Measurements from ENCODE around the gene SCART1. TPM values are rescaled to one million over a fixed set of nuclear protein-coding genes. Genes with fewer than 3 reads are reported as not detected.
"Not testable (repeated sequence)": the region's sequence is repeated elsewhere in the genome, so short reads cannot be mapped to it uniquely, and the experiment has no call there.

Gene SCART1
- total RNA-seq, 3 donors from 2014 or later = 2.5 to 4.8 (median 3.7) TPM

- TF ChIP-seq CTCF (IDR thresholded peaks at IDR 0.05) = no peak
- DNase-seq = peak in 1 of 3 donors; percentile 19
- no peaks in the 10 kb centered on the region for H3K36me3 ChIP-seq (ENCODE audit: low read depth)
- intact Hi-C loops (cut with DNase I, micrococcal nuclease) = no loop called here
- H3K4me1 ChIP-seq (ENCODE audit: low read depth) = no peaks in the 10 kb centered on the region
- H3K4me3 ChIP-seq = no peak overlapping the region
- peak; percentile 53 for ATAC-seq
- H3K9me3 ChIP-seq = no peaks in the 10 kb centered on the region
Measured at GRCh38 chr10:133438711-133439273, 15.0 kb upstream of the SCART1 start.

- H3K4me1 ChIP-seq (ENCODE audit: low read depth) = no peaks in the 10 kb centered on the region
- TF ChIP-seq CTCF (IDR thresholded peaks at IDR 0.05) = no peak
- intact Hi-C loops (cut with DNase I, micrococcal nuclease) = no loop called here
Measured at GRCh38 chr10:133439517-133440461, 14.0 kb upstream of the SCART1 start.

GRCh38 chr10:133440633-133441285, 13.0 kb upstream of the SCART1 start:
- no peak for TF ChIP-seq CTCF (IDR thresholded peaks at IDR 0.05)
- no peaks in the 10 kb centered on the region for H3K4me1 ChIP-seq (ENCODE audit: low read depth)
- peak in 1 of 3 donors; percentile 18 for DNase-seq
- H3K36me3 ChIP-seq (ENCODE audit: low read depth) = no peaks in the 10 kb centered on the region
- no peak overlapping the region for H3K4me3 ChIP-seq
- intact Hi-C loops (cut with DNase I, micrococcal nuclease) = no loop called here
- H3K9me3 ChIP-seq = no peaks in the 10 kb centered on the region
- ATAC-seq = no peak

More at GRCh38 chr10:133439517-133440461, 14.0 kb upstream of the SCART1 start:
- DNase-seq (no peak), ATAC-seq (no peak)
- Histone ChIP-seq H3K36me3 (ENCODE audit: low read depth) (no peaks in the 10 kb centered on the region), H3K4me3 (no peak overlapping the region), H3K9me3 (no peaks in the 10 kb centered on the region)

GRCh38 chr10:133441356-133441755, 12.4 kb upstream of the SCART1 start:
- intact Hi-C loops (cut with DNase I, micrococcal nuclease); ATAC-seq; H3K9me3 ChIP-seq; H3K4me3 ChIP-seq; H3K4me1 ChIP-seq (ENCODE audit: low read depth); H3K36me3 ChIP-seq (ENCODE audit: low read depth); DNase-seq: not testable (repeated sequence)

- ATAC-seq (no peak), DNase-seq (peak in 1 of 3 donors; percentile 18)
- no peak for TF ChIP-seq CTCF (IDR thresholded peaks at IDR 0.05)
- Histone ChIP-seq H3K4me1 (ENCODE audit: low read depth) (no peaks in the 10 kb centered on the region), H3K36me3 (ENCODE audit: low read depth) (no peaks in the 10 kb centered on the region), H3K4me3 (no peak overlapping the region), H3K9me3 (peaks cover 6% of the 10 kb centered on the region)
- intact Hi-C loops (cut with DNase I, micrococcal nuclease) = no loop called here
Measured at GRCh38 chr10:133441780-133442179, 12.0 kb upstream of the SCART1 start.

Measured in mucosa of descending colon (tissue), 3 donors.